ENCODE data around the gene CCER1. TPM values are rescaled to one million over a fixed set of nuclear protein-coding genes. Genes with fewer than 3 reads are reported as not detected.

Gene CCER1
- total and polyA plus RNA-seq, 12 donors, result not detected

DNA sequence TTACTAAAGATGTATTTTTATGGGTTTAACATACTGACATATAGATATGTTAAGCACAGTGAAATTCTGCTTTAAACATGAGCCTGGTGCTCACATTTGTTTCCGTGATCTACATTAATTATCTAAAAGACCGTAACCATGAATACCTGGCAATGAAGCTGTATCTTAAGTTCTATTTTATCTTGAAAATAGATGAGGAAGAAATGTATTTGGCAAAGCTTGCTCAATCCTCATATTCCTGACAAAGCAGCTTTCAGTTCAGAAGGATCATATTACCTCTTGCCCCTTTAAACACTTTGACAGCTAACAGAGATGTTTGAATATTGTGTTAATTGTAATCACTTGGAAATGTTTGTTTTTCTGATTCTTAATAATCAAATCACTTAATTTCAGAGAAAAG, 40.0 kb upstream of the CCER1 start:
- Histone ChIP-seq H3K27ac (no peak overlapping the region), H3K27me3 (no peaks in the 10 kb centered on the region), H3K36me3 (replicated peaks in 1 of 2) (no peaks in the 10 kb centered on the region), H3K4me3 (no peak overlapping the region), H3K9me3 (replicated peaks in 1 of 3) (no peaks in the 10 kb centered on the region), H3K4me1 (replicated peaks in 1 of 2) (no peaks in the 10 kb centered on the region)
- TF ChIP-seq, protein P1, sequence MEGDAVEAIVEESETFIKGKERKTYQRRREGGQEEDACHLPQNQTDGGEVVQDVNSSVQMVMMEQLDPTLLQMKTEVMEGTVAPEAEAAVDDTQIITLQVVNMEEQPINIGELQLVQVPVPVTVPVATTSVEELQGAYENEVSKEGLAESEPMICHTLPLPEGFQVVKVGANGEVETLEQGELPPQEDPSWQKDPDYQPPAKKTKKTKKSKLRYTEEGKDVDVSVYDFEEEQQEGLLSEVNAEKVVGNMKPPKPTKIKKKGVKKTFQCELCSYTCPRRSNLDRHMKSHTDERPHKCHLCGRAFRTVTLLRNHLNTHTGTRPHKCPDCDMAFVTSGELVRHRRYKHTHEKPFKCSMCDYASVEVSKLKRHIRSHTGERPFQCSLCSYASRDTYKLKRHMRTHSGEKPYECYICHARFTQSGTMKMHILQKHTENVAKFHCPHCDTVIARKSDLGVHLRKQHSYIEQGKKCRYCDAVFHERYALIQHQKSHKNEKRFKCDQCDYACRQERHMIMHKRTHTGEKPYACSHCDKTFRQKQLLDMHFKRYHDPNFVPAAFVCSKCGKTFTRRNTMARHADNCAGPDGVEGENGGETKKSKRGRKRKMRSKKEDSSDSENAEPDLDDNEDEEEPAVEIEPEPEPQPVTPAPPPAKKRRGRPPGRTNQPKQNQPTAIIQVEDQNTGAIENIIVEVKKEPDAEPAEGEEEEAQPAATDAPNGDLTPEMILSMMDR (IDR thresholded peaks at IDR 0.05), result no peak
- TF ChIP-seq POLR2A (IDR thresholded peaks at IDR 0.05), result no peak
- DNase-seq, result no peak
- 72 to 88% (median 76%) methylated on average over 2 of the region's 2 CpGs for WGBS, 4 donors
- intact Hi-C loops (cut with DNase I), result no loop called here

DNA sequence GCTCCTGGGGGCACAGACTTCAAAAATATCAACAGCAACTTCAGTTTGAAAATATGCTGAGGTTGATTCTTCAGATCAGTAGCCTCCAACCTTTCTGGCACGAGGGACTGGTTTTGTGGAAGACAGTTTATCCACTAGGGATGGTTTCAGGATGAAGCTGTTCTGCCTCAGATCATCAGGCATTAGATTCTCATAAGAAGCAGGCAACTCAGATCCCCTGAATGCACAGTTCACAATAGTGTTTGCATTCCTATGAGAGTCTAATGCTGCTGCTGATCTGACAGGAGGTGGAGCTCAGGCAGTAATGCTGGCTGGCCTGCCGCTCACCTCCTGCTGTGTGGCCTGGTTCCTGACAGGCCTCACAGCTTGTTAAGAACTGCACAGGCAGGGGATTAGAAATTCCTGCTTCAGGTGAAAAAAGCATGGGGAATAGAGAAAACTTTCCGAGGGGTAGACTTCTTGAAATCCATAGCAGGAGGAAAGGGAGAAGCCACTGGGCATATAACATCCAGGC, 37.0 kb upstream of the CCER1 start:
- DNase-seq, result no peak
- 83 to 91% (median 83%) methylated on average over 3 of the region's 3 CpGs for WGBS, 4 donors
- Histone ChIP-seq H3K36me3 (replicated peaks in 1 of 2) (no peaks in the 10 kb centered on the region), H3K4me3 (no peak overlapping the region), H3K4me1 (replicated peaks in 1 of 2) (no peaks in the 10 kb centered on the region), H3K9me3 (replicated peaks in 1 of 3) (no peaks in the 10 kb centered on the region), H3K27ac (no peak overlapping the region), H3K27me3 (no peaks in the 10 kb centered on the region)
- intact Hi-C loops (cut with DNase I), result no loop called here
- TF ChIP-seq POLR2A (IDR thresholded peaks at IDR 0.05), result no peak
- TF ChIP-seq, protein P1 (IDR thresholded peaks at IDR 0.05), result no peak

DNA sequence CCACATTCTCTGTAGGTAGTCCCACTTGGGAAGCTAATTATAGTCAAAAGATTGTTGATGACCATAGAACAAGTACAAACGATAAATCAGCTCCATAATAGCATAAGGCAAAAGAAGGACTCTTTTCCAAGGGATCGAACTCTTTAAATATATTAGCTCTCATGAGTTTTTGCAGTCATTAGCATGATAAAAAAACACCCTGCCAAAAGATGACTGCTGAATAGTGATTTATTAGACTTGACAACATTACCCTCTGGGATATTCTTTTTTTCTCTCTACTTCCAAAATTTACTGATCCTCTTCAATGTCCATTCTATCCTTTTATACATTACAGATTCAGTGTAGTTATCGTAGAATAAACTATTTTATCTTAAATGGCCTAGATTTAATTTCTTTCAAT, 35.6 kb upstream of the CCER1 start:
- no peak overlapping the region for H3K27ac ChIP-seq
- TF ChIP-seq, protein P1 (IDR thresholded peaks at IDR 0.05), result no peak
- no peak for TF ChIP-seq POLR2A (IDR thresholded peaks at IDR 0.05)
- H3K4me3 ChIP-seq, result no peak overlapping the region
- intact Hi-C loops (cut with DNase I), result no loop called here
- no peaks in the 10 kb centered on the region for H3K36me3 ChIP-seq (replicated peaks in 1 of 2)
- DNase-seq, result no peak
- no peaks in the 10 kb centered on the region for H3K9me3 ChIP-seq (replicated peaks in 1 of 3)
- 46 to 57% (median 49%) methylated on average over 3 of the region's 3 CpGs for WGBS, 4 donors
- no peaks in the 10 kb centered on the region for H3K4me1 ChIP-seq (replicated peaks in 1 of 2)
- no peaks in the 10 kb centered on the region for H3K27me3 ChIP-seq

DNA sequence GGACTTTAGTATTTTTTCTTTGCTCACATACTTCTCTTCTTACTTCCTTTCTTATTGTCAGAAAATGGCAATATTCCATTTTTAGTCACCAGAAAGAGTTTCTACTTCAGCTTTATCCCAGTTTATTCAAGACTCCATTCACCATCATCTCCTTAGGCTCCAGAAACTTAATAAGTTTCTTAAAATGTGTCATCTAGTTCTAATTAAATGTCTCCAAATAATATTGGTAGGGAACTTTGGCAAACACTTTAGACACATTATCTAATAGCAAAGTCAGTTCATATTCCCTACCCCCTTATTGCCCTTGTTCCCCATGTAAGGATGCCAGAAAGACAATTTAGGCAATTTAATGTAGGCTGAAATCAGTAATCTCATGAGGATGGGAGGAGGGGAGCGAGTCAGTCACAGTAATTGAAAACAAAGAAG, 34.7 kb upstream of the CCER1 start:
- no peaks in the 10 kb centered on the region for H3K36me3 ChIP-seq (replicated peaks in 1 of 2)
- TF ChIP-seq, protein P1 (IDR thresholded peaks at IDR 0.05), result no peak
- TF ChIP-seq POLR2A (IDR thresholded peaks at IDR 0.05), result no peak
- no peak for DNase-seq
- no peaks in the 10 kb centered on the region for H3K4me1 ChIP-seq (replicated peaks in 1 of 2)
- H3K27me3 ChIP-seq, result no peaks in the 10 kb centered on the region
- no peaks in the 10 kb centered on the region for H3K9me3 ChIP-seq (replicated peaks in 1 of 3)
- 81 to 92% (median 90%) methylated on average over 1 of the region's 1 CpG for WGBS, 4 donors
- no peak overlapping the region for H3K27ac ChIP-seq
- no peak overlapping the region for H3K4me3 ChIP-seq
- intact Hi-C loops (cut with DNase I), result no loop called here

All from adrenal gland (tissue), 12 donors.